GM18511 (cell line): ENCODE results near the gene SPATA2.

Experiments
- ATAC-seq: cut with Tn5 transposase; IDR thresholded peaks from one replicate; pipeline ENCODE4 v1.9.1; 2021; ENCODE audit warnings: mild to moderate bottlenecking, moderate library complexity; ENCODE audit not compliant: unreplicated experiment

Gene SPATA2

DNA sequence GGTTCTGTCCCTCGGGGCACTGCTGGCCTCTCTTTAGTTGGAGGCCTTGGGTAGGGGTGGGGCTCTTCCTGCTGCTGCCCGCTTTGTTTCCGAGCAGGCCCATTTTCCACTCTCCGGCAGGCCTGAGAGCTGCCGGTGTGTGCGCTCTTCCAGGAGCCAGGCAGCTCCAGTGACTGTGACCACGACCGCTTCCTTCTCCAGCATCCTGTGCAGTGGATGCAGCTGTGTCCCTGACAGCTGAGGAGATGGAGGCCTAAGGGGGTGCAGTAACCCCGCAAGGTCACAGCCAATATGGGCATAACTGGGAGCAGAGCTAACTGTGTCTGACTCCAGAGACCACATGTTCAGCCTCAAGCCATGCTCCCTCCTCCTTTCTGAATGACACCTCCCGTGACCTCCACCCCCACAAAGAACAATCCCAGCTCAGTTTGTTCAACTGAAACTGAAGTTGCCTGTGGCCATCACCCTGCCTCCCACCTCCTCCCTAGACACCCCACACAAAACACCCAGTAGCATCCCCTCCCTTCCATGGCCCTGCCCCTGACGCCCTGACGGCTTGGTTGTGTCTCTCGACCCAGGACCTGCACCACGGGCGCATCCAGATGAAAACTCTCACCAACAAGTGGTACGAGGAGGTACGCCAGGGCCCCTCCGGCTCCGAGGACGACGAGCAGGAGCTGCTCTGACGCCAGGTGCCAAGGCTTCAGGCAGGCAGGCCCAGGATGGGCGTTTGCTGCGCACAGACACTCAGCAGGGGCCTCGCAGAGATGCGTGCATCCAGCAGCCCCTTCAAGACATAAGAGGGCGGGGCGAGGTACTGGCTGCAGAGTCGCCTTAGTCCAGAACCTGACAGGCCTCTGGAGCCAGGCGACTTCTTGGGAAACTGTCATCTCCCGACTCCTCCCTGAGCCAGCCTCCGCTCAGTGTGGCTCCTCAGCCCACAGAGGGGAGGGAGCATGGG is 27.8 kb downstream of the SPATA2 start:
- no peak for ATAC-seq

DNA sequence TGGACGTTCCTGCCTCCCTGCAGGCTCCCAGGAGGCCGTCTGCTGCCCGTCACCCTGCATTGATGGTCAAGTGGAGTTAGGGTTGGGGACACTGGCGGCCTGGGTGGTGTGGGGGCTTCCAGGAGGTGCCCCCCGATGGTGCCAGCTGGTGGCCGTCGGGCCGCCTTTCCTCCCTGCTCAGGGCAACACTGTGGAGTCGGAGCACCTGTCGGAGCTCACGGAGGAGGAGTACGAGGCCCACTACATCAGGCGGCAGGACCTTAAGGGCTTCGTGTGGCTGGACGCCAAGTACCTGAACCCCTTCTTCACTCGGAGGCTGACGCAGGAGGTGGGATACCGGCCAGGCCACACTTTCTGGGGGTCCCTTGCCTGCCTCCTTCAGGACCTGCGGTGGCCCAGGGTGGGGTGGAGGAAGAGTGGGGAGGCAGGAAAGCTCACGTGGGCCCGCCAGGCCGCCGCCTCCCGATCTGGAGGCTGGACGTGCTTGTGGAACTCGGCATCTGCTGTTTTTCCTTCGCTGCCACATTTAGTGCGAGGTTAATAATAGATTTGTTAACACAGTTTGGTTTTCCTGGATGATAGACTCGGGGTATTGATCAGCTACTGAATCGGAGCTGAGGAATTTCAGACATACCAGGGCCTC is 28.6 kb downstream of the SPATA2 start:
- ATAC-seq: no peak

- no peak for ATAC-seq
Measured at GRCh38 chr20:49885558-49886332, 29.6 kb downstream of the SPATA2 start.

- no peak for ATAC-seq
Measured at GRCh38 chr20:49883246-49883802, 32.0 kb downstream of the SPATA2 start.

- ATAC-seq: no peak
Measured at GRCh38 chr20:49882171-49882970, 33.0 kb downstream of the SPATA2 start.

GRCh38 chr20:49880724-49881445 is 34.4 kb downstream of the SPATA2 start:
- no peak for ATAC-seq

DNA sequence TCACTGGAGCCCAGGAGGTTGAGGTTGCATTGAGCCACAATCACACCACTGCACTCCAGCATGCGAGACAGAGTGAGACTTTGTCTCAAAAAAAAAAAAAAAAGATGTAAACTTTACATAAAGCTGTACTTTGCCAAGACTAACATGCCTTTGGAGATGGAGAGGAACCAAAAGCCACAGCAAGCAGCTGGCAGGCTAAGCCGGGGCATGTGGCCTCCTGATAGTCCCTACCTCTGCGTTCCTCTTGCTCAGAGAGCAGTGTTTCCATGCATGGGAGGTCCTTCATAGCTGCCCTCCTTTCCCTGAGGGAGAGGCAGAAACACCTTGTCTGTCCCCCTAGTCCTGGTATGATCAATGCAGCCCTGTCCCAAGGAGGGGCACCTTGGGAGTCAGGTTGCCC is 35.2 kb downstream of the SPATA2 start:
- no peak for ATAC-seq

- ATAC-seq: no peak
Measured at GRCh38 chr20:49878977-49879376, 36.4 kb downstream of the SPATA2 start.

- ATAC-seq: no peak
Measured at GRCh38 chr20:49877386-49877921, 37.9 kb downstream of the SPATA2 start.

GRCh38 chr20:49874696-49875095 is 40.6 kb downstream of the SPATA2 start:
- ATAC-seq: no peak

- ATAC-seq: no peak
Measured at GRCh38 chr20:49872056-49872455, 43.3 kb downstream of the SPATA2 start.

- ATAC-seq: no peak
Measured at GRCh38 chr20:49871391-49871948, 43.9 kb downstream of the SPATA2 start.

DNA sequence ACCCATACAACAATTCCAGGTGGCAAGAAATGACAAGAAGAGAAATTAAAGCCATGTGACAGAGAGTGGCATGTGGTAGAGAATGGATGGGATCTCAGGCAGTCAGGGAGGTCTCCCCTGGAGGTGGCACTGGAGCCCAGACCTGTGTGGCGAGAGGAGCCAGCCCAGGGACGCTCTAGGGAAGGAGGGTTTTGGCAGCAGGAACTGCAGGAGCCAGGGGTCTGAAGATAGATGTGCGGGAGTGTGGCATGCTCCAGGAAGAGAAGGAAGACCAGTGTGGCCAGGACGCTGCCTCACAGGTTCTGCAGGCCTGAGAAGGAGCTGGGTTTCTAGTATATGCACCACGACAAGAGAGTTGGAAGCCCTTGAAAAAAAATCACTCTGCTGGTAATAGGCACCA is 45.1 kb downstream of the SPATA2 start:
- ATAC-seq: no peak

GRCh38 chr20:49868964-49869363 is 46.4 kb downstream of the SPATA2 start:
- no peak for ATAC-seq

DNA sequence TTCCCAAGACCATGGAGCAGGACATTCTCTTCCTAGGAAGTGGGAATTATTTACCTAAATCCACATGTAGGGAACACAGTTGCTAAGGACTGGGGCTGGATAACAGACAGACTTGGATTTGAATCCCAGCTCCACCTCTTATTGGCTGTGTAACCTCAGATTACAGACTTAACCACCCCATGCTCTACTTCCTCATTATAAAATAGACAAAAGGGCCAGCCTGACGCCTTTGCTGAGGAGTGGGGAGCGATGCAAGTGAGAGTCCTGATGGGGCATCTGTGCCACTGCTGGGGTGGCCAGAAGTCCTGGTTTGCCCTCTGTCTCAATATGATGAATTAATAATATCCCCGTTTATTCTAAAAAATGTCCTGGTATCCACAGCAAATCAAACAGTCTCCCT is 46.8 kb downstream of the SPATA2 start:
- no peak for ATAC-seq

GRCh38 chr20:49867453-49868215 is 47.7 kb downstream of the SPATA2 start:
- no peak for ATAC-seq

DNA sequence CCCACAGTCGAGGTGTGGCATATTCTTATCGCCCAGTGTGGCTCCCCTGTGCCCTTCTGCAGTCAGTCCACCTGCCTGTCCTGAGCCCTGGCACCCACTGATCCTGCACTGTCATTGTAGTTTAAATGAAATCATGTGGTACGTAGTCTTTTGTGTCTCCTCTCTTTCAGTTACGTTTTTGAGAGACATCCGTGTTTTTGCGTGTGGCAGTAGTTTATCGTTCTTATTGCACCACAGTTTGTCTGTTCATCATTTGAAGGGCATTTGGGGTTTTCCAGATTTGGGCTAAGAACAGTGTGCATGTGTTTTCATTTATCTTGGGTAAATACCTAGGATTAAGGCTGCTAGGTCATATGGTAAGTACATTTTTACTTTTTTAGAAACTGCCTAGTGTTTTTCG is 49.3 kb downstream of the SPATA2 start:
- ATAC-seq: no peak

DNA sequence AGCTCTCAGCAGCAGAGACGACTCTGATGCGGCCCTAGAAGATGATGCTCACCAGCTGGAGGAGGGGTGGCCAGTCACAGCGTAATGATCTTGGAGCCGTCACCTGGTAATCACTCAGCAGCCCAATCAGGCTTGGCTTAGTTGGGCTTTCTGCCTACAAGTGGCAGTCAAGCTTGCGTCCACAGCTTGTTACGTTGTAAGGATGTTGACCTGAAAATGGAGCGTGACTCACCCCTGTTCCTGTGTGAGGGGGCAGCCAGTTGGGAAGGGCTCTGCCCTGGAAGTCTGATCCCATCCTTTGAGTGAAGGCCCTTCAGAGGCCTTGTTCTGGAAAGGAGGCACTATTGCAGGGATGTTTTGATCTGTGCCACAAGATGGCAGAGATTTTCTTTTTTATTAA is 49.8 kb downstream of the SPATA2 start:
- ATAC-seq: no peak
